GM21786 (cell line): ENCODE data around the gene PHF23.

Experiments
- ATAC-seq: cut with Tn5 transposase; IDR thresholded peaks from one replicate; pipeline ENCODE4 v1.9.1; 2021; ENCODE audit not compliant: unreplicated experiment

The PHF23 gene

DNA sequence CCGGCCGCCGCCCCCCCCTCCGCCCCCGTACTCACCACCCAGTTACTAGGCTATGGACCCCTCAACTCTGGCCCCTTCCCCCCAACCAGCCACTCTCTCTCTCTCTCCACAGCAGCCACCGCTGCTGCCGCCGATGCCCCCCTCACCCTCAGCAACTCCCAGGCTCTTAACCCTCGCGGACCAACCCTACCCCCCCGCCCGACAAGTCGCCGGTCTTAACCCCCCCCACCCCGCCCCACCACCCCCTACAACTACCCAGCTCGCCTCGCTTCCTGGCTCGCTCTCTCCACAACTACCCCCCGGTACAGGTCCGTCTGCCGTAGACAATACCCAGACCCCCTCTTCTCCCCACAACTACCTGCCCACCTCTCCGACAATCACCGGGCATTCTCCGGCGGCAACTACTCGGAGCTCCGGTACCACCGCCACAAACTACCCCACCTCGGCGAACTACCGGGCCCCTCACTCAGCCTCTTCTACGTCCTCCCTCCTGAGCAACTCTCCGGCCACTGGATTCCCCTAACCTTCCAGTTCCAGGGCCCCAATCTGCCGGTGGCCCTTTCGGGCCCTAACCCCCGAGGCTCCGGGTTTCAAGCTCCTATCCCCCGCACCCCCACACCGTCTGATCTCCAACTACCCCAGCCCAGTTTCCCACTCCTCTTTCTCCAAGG is 702 bp downstream of the PHF23 start:
- no peak for ATAC-seq

DNA sequence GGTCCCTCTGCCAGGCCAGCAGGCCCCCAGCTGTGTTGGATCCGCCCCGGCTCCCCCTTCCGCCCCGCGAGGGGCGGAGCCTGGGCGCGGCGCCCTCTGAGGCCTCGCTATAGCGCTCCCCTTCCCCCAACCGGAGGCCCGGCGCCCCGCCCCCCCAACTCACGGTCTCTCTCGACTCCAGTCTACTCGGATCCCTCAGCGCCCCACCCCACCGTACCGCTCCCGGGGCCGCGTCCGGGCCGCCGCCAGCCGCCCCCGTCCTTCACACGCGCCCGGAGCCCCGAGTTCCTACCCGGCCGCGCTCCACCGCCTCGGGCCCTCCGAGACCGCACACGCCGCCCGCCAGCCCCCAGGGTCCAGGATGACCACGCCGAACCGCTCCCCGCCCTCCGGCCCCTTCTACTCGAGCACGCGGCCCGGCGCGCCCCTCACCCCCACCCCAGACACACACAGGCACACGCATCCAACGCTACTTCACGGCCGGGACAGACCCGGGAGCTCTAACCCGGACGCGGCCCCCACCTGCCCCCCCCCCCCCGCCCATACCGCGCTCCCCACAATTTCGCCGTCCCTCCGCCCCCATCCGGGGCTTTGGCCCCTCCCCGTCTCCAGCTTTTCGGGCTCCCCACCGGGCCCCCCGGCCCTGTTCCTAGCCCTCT is 1.4 kb downstream of the PHF23 start:
- ATAC-seq, result no peak

DNA sequence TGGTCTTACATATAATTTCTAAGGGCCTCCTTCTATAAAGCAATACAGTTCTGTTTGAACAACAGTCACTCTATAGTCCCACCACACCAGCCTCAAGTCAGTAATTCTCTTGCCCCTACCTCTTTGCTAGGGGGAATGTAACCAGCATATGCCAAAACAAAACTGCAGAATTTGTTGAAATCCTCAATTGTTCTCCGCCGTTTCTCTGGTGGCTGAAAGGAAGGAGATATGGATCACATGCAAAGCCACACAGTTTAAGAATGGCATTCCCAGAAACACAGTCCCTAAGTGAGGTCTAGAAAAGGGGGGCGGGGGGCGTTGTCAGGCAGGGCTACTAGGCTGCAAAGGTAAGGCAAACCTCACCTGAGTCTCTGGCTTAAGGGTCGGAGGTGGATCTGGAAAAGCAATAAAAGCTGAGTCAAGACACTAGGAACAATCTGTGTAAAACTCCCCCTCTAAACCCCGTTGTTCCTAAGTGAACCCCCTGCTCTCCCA is 1.9 kb downstream of the PHF23 start:
- no peak for ATAC-seq

DNA sequence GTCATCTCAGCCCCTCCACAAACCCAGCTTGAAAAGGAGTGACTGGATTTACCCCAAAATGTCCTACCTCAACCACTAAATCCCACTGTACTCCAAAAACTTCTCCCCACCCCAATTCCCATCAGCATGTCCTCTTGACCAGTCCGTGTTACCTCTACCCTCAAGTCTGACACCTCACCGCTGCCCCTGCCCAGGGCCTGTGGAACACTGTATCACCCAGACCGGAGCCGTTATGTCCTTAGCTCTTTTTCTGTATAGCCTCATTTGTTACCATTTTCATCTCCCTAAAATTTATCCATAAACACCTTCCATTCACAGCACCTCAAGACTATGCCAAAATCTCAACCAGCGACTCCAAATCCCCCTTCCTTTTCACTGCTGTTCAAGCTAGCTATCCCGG is 2.4 kb downstream of the PHF23 start:
- no peak for ATAC-seq

DNA sequence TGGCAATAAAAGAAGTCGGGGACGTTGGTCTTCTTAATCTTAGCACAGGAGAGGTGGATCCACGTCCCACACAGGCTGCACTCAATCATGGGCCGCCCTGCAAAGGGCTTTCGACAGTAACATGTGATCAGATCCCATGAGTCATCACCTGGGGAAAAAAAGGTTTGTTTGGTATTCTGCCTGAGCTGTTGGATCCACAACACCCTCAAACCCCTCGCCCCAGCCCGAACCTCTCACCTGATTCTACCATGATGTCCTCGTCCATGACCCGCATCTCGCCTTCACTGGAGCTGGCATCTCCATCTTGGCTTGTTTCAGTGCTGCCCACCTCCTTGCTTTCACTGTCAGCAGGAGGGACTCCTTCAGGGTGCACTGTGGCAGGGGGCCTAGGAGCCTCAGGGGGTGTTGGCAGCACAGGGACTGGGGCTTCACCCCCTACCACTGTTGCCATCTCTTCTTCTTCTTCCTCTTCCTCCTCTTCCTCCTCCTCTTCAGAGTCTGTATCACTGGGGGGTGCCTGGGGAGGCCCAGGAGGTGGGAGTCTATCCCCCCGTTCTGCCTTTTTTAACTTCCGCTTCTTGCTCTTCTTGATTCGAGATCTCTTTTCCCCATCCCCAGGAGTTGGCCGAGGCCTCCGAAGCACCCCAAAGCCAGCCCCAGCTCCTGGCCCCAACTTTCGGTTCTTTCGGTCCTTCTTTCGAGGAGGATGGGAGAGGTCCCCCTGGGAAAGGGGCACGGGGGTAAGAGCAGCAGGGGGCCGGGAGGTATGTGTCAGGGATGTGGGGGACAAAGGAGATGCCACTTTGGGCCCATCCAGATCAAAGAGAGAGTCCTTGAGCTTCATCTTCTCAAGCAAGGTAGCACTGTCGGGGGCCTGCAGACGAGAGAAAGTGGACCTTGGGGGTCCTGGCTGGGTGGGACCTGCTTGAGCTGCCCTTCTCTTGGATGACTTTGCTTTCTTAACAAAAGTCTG is 3.3 kb downstream of the PHF23 start:
- ATAC-seq, result no peak

DNA sequence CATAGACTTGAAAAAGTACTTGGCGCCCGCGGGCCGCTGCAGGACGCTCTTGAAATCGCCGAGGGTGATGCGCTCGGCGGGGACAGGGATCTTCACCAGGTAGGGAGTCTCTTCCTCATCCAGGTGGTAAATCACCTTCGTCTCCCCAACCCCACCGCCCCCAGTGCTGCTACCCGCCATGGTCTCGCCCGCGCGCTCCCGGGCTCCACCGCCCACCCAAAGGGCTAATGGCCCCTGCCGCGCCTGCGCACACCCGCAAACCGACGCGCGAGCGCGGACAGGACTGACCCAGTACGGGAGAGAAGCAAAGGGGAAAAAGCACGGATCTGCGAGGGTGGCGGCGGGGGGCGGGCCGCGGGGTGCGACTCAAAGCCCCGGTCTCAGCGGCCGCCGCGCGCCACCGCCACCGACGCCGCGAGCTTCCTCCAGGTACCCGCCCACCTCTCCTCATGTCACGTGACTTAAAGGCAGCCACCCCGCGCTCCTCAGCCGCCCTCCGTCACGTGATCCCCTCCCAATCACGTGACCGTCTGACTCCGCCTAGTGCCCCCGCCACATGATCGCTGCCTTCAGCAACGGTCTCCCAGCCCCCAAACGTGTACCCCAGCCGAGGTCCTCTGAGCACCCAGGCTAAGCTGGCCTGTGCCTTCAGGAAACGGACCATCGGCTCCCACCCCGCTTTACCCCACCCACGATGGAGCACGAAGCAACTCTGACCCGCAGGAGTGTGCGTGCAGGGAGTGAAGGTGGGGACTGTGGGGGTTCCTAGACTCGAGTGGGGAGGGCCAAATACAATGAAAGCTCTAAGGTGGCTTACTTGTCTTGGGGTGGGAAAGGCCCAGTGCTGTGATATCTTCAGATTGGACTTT is 4.9 kb downstream of the PHF23 start, which contains the start of gene DVL2:
DVL2 (minus strand) TSS at position 435 of the 869 bp plus-strand sequence; CDS start at position 180, 255 bp downstream.
- peak; percentile 46 for ATAC-seq

DNA sequence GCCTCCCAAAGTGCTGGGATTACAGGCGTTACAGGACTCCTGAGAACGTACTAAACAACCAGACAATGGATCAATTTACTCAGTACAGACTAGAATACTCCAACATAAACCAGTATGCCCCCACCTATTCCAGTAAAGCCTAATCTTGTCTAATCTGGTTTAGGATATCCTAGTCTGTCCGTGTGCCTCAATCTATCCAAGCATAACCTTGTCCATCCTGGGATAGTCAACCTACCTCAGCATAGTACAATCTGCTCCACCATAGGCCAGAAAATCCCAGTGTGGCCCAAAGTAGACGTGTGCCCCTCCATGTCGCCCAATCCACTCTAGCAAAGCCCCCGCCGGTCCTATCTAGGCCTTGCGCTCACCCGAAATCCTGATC is 5.6 kb downstream of the PHF23 start:
- ATAC-seq, result no peak

DNA sequence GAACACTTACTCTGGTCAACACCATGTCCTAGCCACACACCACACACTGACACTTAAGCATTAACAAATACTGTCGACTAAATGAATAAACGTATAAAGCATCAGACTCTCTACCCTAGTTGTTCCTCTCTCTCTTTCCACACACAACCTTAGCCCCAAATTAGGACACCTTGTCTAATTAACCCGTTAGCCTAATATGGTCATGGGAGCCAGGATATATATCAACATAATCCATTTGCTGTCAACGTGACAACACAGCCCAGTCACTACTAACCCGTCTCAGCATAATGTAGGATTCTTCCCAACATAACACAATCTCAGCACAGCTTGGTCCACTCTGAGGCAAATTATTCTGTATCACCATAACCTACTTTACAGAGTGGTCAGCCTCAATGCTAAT is 7.1 kb downstream of the PHF23 start:
- ATAC-seq, result no peak

DNA sequence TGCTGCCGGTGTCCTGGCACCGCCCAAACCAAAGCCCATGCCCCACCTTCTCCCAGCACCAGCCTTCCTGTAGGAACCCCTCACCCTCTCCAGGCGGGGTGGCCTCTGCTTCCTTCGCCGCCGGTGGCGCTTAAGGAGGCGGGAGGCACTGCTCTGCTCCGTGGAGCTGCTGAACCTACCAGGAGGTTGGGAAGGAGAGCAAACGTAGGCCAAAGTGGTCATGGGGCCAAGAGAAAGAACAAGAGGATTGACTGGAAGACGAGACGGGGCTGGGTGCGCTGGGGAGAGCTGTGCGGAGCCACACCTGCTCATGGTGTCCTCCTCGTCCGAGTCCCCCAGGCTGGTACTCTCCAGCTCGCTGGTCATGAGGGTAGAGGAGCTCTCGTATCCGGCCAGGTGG is 9.8 kb downstream of the PHF23 start:
- ATAC-seq, result no peak

DNA sequence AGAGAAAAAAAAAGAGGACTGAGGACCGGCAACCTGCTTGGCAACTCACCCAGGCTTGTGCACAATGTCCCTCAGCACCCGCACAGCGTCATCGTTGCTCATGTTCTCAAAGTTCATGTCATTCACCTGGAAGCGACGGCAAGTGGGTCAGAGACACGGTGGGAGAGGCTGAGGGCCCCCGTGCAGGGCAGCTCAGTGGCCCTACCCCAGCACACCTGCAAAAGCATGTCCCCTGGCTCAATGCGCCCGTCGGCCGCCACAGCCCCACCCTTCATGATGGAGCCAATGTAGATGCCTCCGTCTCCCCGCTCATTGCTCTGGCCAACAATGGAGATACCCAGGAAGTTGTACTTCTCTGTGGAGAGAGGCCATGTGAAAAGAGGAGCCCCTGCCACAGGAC is 10.3 kb downstream of the PHF23 start:
- ATAC-seq, result no peak

DNA sequence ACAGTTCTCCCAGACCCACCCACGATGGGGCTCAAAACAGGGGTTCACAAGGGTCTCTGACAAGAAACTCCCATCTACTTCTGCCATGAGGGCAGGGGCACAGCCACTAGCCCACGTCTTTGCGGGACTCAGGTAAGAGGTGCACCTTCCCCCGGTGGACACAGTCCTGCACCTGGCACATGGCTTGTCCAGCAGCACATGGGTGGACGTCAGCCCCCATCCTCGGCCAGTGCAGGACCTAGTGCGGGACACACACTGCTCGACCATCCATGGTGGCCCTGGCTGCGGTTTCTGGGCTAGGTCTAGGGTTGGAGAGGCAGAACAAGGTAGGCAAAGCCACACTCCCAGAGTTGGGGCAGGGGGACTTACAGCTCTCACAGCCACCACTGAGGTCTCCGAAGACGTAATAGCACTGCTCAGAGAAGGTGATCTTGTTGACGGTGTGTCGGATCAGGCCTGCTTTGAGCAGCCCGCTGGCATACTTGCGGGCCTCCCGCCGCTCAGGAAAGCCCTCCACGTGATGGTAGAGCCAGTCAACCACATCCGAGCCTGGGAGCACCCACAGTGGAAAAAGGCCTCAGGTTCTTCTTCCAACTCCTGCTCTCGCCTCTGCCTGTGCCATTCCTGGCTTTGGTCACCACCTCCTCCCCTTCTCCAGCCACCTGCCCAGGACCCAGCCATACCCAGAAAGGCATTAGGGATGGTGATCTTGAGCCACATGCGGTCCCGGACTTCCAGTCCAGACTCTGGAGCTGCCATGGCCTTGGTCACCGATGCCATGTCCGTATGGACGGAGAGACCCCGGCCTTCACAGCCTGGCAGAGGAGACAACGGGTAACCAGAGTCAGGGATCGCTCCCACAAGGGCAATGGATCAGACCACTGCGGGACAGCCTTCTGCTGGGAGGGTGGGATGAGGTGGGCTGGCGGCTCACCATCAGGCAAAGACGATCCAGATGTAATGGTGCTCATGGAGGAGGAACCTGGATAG is 12.2 kb downstream of the PHF23 start:
- no peak for ATAC-seq

DNA sequence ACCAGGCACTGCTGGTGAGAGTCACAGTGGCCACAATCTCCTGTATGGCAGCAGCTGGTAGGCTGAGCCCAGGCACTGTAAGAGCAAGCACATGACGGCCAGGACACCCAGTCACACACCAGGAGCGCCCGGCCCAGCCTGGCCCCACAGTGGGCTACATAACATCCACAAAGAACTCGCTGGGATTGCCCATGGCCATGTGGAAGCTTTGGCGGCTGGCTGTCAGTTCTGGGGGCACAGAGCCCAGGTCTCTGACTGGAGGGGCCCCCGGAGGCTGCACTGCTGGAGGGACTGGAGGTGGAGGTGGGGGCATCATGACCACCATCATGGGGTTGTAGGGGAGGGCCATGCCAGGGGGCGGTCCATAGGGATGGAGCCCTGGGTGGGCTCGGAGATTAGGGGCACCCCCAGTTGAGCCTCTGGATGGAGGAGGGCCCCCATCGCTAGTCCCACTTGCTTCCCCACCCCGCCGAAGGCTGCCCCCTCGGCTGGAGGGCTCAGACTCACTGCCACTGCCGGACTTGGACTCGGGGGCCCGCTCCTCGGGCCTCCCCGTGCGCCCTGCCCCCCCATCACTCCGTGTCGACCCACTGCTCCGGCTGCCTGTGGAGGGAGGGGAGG is 13.4 kb downstream of the PHF23 start:
- ATAC-seq, result no peak

DNA sequence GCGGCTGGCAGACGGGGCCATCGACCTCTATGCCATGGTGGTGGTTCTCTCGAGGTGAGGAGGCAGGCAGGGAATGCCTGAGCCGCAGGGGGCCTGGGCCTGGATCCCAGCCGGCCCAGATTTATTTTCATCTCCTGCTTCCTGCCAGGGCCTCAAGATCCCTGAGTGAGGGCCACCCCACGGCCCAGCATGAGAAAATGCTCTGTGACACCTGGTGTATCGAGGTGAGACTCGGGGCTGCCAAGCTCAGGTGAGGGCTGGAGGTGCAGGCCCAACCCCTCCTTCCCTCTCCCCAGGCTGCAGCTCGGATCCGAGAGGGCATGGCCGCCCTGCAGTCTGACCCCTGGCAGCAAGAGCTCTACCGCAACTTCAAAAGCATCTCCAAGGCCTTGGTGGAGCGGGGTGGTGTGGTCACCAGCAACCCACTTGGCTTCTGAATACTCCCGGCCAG is 14.6 kb downstream of the PHF23 start:
- ATAC-seq, result no peak

DNA sequence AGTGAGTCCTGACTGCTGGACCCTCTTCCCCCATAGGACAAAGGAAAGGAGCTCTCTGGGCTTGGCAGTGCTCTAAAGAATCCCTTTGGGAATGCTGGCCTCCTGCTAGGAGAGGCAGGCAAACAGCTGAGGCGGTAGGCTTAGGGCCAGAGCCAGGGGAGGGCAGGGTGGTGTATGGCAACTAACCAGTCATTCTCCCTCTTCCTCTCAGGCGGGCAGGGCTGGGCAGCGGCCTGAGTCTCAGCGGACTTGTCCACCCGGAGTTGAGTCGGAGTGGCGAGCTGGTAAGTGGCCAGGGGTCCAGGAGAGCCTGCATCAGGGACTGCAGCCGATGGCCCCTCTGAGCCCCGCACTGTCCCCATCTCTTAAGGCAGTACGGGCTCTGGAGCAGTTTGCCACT is 15.1 kb downstream of the PHF23 start:
- no peak for ATAC-seq

DNA sequence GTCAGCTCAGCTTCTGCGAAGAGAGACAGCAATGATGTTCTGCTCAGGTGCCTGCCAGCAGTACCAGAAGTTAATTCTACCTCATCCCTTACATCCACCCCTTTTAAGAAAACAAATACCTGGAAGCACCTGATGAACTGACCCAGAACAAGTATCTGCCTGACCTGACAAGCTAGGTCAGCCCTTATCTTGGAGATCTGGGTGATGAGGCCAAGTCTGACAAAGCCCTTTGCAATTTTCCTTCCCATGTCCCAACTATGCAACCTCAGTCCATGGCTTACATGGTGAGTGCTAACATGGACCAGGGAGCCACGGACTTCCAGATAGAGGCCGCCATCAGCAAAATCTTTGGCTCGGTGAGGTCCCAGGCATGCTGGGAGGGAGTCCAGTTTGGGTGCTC is 15.9 kb downstream of the PHF23 start:
- ATAC-seq, result no peak

DNA sequence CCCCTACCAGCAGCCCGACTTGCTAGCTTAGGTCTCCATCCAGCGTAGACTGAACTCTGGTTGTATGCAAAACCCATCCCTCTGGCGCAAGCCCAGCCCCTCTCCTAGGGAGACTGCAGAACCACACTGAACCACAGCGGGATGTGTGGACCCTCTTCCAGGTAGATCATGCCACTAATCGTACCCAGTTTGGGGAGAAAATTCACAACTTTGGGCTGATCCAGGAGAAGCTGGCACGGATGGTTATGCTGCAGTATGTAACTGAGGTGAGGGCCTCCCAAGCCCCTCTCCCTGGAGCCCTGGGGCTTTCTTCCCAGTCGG is 16.3 kb downstream of the PHF23 start:
- no peak for ATAC-seq

DNA sequence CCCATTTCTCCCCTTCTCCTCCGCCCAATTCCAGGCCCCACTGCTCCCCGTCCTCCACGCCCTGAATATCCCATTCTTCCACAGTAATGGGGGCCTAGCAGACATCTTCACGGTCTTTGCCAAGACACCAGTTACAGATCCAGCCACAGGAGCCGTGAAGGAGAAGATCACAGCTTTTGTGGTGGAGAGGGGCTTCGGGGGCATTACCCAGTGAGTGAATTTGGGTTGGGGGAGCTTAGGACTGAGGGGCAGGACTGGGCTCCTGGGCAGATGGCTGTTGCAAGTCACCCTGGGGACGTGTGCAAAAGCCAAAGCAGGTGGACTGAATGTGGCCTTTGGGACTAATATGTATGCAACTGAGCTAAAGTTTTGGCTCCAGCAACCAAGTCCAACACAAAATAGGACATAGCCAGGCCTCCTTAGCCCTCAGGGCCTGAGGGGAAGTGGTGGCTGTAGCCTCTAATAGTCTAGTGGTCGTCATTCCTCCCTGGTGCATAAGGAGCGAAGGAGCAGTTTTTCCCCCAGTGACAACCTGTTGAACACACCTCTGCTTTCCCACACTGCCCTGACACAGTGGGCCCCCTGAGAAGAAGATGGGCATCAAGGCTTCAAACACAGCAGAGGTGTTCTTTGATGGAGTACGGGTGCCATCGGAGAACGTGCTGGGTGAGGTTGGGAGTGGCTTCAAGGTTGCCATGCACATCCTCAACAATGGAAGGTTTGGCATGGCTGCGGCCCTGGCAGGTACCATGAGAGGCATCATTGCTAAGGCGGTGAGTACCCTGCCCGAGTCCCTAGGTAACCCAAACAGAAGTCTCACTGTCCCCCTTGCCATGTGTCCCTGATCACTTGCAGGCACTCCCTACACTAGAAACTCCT is 16.9 kb downstream of the PHF23 start:
- no peak for ATAC-seq
